PC-3 (cell line): ENCODE results near the gene SNX9. TPM values are rescaled to one million over a fixed set of nuclear protein-coding genes. Genes with fewer than 3 reads are reported as not detected.

Experiments
- ATAC-seq: fragments of 200-7000 bp; cut with Tn5 transposase; 2 replicates; pipeline ENCODE4 v1.9.1; 2020; ENCODE audit warnings: mild to moderate bottlenecking, moderate library complexity
- BruUV-seq: library from RNA; stranded (reverse); fragments of 400-500 nt; replicated peaks from 2 replicates; lab custom pipeline; 2021; lab: Mats Ljungman, UMichigan
- CTCF ChIA-PET: fragments of 300-600 bp; sonication (Branson Sonifier 250); formaldehyde crosslinking; loops from one replicate; lab custom pipeline; 2022; ENCODE audit warnings: antibody characterized with exemption; lab: Charles Lee
- POLR2A ChIA-PET: fragments of 300-600 bp; sonication (Branson Sonifier 250); formaldehyde crosslinking; loops from one replicate; lab custom pipeline; 2022; ENCODE audit warnings: antibody characterized with exemption; ENCODE audit not compliant: unreplicated experiment; lab: Charles Lee
- DNase-seq: peaks from one replicate; pipeline ENCODE4 v3.0.0-alpha.2; 2015
- H2AFZ ChIP-seq: fragments of 300-600 bp; sonication (generic); 2 replicates; pipeline ENCODE4 v1.6.0; 2016; ENCODE audit warnings: antibody characterized with exemption, low read length
- H3F3A ChIP-seq: fragments of 300-600 bp; sonication (generic); one replicate; pipeline ENCODE4 v1.6.0; 2017; ENCODE audit warnings: antibody characterized with exemption, low read length, control low read depth, mild to moderate bottlenecking; ENCODE audit not compliant: unreplicated experiment
- H3K27ac ChIP-seq: fragments of 300-600 bp; sonication (generic); 2 replicates; pipeline ENCODE4 v1.5.1; 2016; ENCODE audit warnings: mild to moderate bottlenecking, low read length
- H3K27me3 ChIP-seq: fragments of 300-600 bp; sonication (generic); 2 replicates; pipeline ENCODE4 v1.6.1; 2016; ENCODE audit warnings: low read length, mixed read lengths
- H3K36me3 ChIP-seq: fragments of 300-600 bp; sonication (generic); 2 replicates; pipeline ENCODE4 v1.6.1; 2016; ENCODE audit warnings: low read depth, mixed run types, low read length, mixed read lengths
- H3K4me1 ChIP-seq: fragments of 300-600 bp; sonication (generic); 2 replicates; pipeline ENCODE4 v1.5.1; 2016; ENCODE audit warnings: low read length; ENCODE audit not compliant: insufficient read depth
- H3K4me2 ChIP-seq: fragments of 300-600 bp; sonication (generic); 2 replicates; pipeline ENCODE4 v1.6.0; 2016; ENCODE audit warnings: low read length
- H3K4me3 ChIP-seq: fragments of 300-600 bp; sonication (generic); 2 replicates; pipeline ENCODE4 v1.5.1; 2016; ENCODE audit warnings: mild to moderate bottlenecking, low read length, mixed read lengths
- H3K79me2 ChIP-seq: fragments of 300-600 bp; sonication (generic); 2 replicates; pipeline ENCODE4 v1.6.1; 2017; ENCODE audit warnings: low read length, mixed read lengths
- H3K9ac ChIP-seq: fragments of 300-600 bp; sonication (generic); 2 replicates; pipeline ENCODE4 v1.6.0; 2016; ENCODE audit warnings: mild to moderate bottlenecking, low read length
- H3K9me2 ChIP-seq: fragments of 300-600 bp; sonication (generic); replicated peaks from 2 replicates; pipeline ENCODE4 v1.6.1; 2016; ENCODE audit warnings: mixed run types, low read length, mixed read lengths
- H3K9me3 ChIP-seq: fragments of 300-600 bp; sonication (generic); 2 replicates; pipeline ENCODE4 v1.6.1; 2016; ENCODE audit warnings: low read length, mixed read lengths
- H4K20me1 ChIP-seq: fragments of 300-600 bp; sonication (generic); 2 replicates; pipeline ENCODE4 v1.6.1; 2016; ENCODE audit warnings: low read length, mixed read lengths
- CTCF ChIP-seq: fragments of 300-600 bp; sonication (generic); conservative IDR thresholded peaks from 2 replicates; pipeline ENCODE4 v1.5.1; 2017; ENCODE audit warnings: antibody characterized with exemption, low read depth, mild to moderate bottlenecking, low read length
- EZH2 ChIP-seq: fragments of 300-600 bp; sonication (generic); IDR thresholded peaks from one replicate; pipeline ENCODE4 v1.6.1; 2017; ENCODE audit warnings: antibody characterized with exemption, mild to moderate bottlenecking, low read length; ENCODE audit not compliant: unreplicated experiment
- EZH2phosphoT487 ChIP-seq: fragments of 300-600 bp; sonication (generic); IDR thresholded peaks from 2 replicates; pipeline ENCODE4 v1.6.1; 2018; ENCODE audit warnings: mild to moderate bottlenecking, antibody characterized with exemption, low read length, borderline replicate concordance
- intact Hi-C: fragments of 100-400 bp; cut with micrococcal nuclease; formaldehyde crosslinking; loops from 2 replicates; pipeline ENCODE4 v1.9.0; 2023
- total RNA-seq: library from RNA; depleted of rRNA; stranded (reverse); fragments of >200 nt; gene quantifications from 2 replicates; pipeline ENCODE4 v1.2.3, GENCODE V29; 2014

The SNX9 gene
- total RNA-seq, 1 experiment from 2014 or later, result 18.0 TPM

- H3K4me1 ChIP-seq, result peaks cover 10% of the 10 kb centered on the region
- ATAC-seq (peak; percentile 52), DNase-seq (peak; percentile 37)
- intact Hi-C loops, result no loop called here
- no peaks in the 10 kb centered on the region for H3F3A ChIP-seq
- no peaks in the 10 kb centered on the region for H3K79me2 ChIP-seq
- BruUV-seq, result no TSS peak
- H3K9me2 ChIP-seq, result no peaks in the 10 kb centered on the region
- ChIA-PET CTCF (no interaction called here), POLR2A (no interaction called here)
- no peak overlapping the region for H3K9ac ChIP-seq
- no peaks in the 10 kb centered on the region for H3K27me3 ChIP-seq
- no peaks in the 10 kb centered on the region for H3K36me3 ChIP-seq
- TF ChIP-seq CTCF (no peak), EZH2phosphoT487 (no peak), EZH2 (no peak)
- no peak overlapping the region for H3K27ac ChIP-seq
- H3K9me3 ChIP-seq, result no peaks in the 10 kb centered on the region
- no peaks in the 10 kb centered on the region for H4K20me1 ChIP-seq
- H2AFZ ChIP-seq, result no peak overlapping the region
- no peak overlapping the region for H3K4me2 ChIP-seq
- H3K4me3 ChIP-seq, result no peak overlapping the region
These were observed 129.9 kb downstream of the SNX9 start for GRCh38 chr6:157952861-157953351.

- H3K27me3 ChIP-seq, result no peaks in the 10 kb centered on the region
- TF ChIP-seq EZH2phosphoT487 (no peak), CTCF (no peak), EZH2 (no peak)
- H3F3A ChIP-seq, result no peaks in the 10 kb centered on the region
- intact Hi-C loops, result no loop called here
- no peaks in the 10 kb centered on the region for H3K79me2 ChIP-seq
- BruUV-seq, result no TSS peak
- H4K20me1 ChIP-seq, result no peaks in the 10 kb centered on the region
- no peak for DNase-seq
- H3K4me2 ChIP-seq, result peak overlapping the region; percentile 85
- CTCF ChIA-PET, result no interaction called here
- H3K27ac ChIP-seq, result peak overlapping the region; percentile 8; the same call in 1 of the 2 replicates
- POLR2A ChIA-PET, result no interaction called here
- no peaks in the 10 kb centered on the region for H3K9me2 ChIP-seq
- peak overlapping the region; percentile 63; the same call in 1 of the 2 replicates for H3K4me3 ChIP-seq
- 0 out of 2 replicates have a peak overlapping the region, but pooled peaks have one; percentile 10 for H3K9ac ChIP-seq
- peak overlapping the region; percentile 81 for H2AFZ ChIP-seq
- ATAC-seq, result peak; percentile 6
- no peaks in the 10 kb centered on the region for H3K9me3 ChIP-seq
- no peaks in the 10 kb centered on the region for H3K36me3 ChIP-seq
- H3K4me1 ChIP-seq, result peaks cover 10% of the 10 kb centered on the region
These were observed 130.6 kb downstream of the SNX9 start for GRCh38 chr6:157953580-157954091.
